Endodermal cell (in vitro differentiated cells): Measurements from ENCODE around the gene IRF2BP2. TPM values are rescaled to one million over a fixed set of nuclear protein-coding genes. Genes with fewer than 3 reads are reported as not detected.

Experiments
- DNase-seq: peaks from one replicate; pipeline ENCODE4 v3.0.0-alpha.2; 2017
- H3K27ac ChIP-seq: 2 replicates; pipeline ENCODE4 v1.5.1; 2013; ENCODE audit warnings: mild to moderate bottlenecking, low read depth, low read length, moderate library complexity
- H3K27me3 ChIP-seq: 2 replicates; pipeline ENCODE4 v1.6.1; 2013; ENCODE audit warnings: mild to moderate bottlenecking, low read length, moderate library complexity; ENCODE audit not compliant: insufficient read depth, control insufficient read depth, poor library complexity, severe bottlenecking
- H3K36me3 ChIP-seq: 2 replicates; pipeline ENCODE4 v1.7.0; 2013; ENCODE audit warnings: mild to moderate bottlenecking, low read length, moderate library complexity; ENCODE audit not compliant: control insufficient read depth, insufficient read depth
- H3K4me1 ChIP-seq: one replicate; pipeline ENCODE4 v1.7.0; 2013; ENCODE audit warnings: low read length; ENCODE audit not compliant: control insufficient read depth, insufficient read depth
- H3K4me3 ChIP-seq: 2 replicates; pipeline ENCODE4 v1.5.1; 2013; ENCODE audit warnings: mild to moderate bottlenecking, low read length, moderate library complexity
- H3K9ac ChIP-seq: 2 replicates; pipeline ENCODE4 v1.6.1; 2013; ENCODE audit warnings: mild to moderate bottlenecking, low read length, moderate library complexity; ENCODE audit not compliant: poor library complexity, severe bottlenecking; ENCODE audit errors: extremely low read depth
- H3K9me3 ChIP-seq: 2 replicates; pipeline ENCODE4 v1.6.1; 2013; ENCODE audit warnings: mild to moderate bottlenecking, low read length, moderate library complexity; ENCODE audit not compliant: control insufficient read depth
- H3K27ac Mint-ChIP-seq: 2 replicates; pipeline ENCODE4 v1.8.0; 2020; ENCODE audit warnings: mixed read lengths
- H3K27me3 Mint-ChIP-seq: 2 replicates; pipeline ENCODE4 v1.8.0; 2021; ENCODE audit warnings: mild to moderate bottlenecking, mixed read lengths; ENCODE audit not compliant: insufficient read depth
- H3K36me3 Mint-ChIP-seq: 2 replicates; pipeline ENCODE4 v1.8.0; 2020; ENCODE audit warnings: low read depth, mixed read lengths
- H3K4me1 Mint-ChIP-seq: 2 replicates; pipeline ENCODE4 v1.8.0; 2020; ENCODE audit warnings: mixed read lengths
- H3K4me3 Mint-ChIP-seq: 2 replicates; pipeline ENCODE4 v1.8.0; 2020; ENCODE audit warnings: mild to moderate bottlenecking, moderate library complexity, mixed read lengths
- H3K9me3 Mint-ChIP-seq: 2 replicates; pipeline ENCODE4 v1.8.0; 2020; ENCODE audit warnings: mild to moderate bottlenecking, mixed read lengths
- WGBS, 2 experiments: methylation state at CpG; one replicate each; pipeline versions ENCODE4 v1.1.5 to v1.1.7; 2013; ENCODE audit warnings: missing lambda C conversion rate in 2 of 2, mixed read lengths in 1 of 2; ENCODE audit not compliant: insufficient coverage in 1 of 2, insufficient read length in 1 of 2; 5-methylcytosine and 5-hydroxymethylcytosine counted together
- total RNA-seq, 2 donors: library from RNA; stranded (reverse); fragmentation: NEBNext Ultra II Directional in 1 of 2; extraction: Animal tissue kit (Norgen Biotek cat#: 25700) in 1 of 2; gene quantifications; 2 replicates in 1 of 2; 3 replicates in 1 of 2; pipeline ENCODE4 v1.2.1, GENCODE V29; 2021
- TF ChIP-seq, protein P1 (sequence below): fragments of 200-600 bp; sonication (generic); conservative IDR thresholded peaks from 2 replicates; pipeline ENCODE4 v1.5.0; 2021; ENCODE audit warnings: antibody characterized with exemption, mild to moderate bottlenecking

IRF2BP2 gene
- total RNA-seq, 2 donors from 2014 or later, result 41.6 to 45.7 TPM

DNA sequence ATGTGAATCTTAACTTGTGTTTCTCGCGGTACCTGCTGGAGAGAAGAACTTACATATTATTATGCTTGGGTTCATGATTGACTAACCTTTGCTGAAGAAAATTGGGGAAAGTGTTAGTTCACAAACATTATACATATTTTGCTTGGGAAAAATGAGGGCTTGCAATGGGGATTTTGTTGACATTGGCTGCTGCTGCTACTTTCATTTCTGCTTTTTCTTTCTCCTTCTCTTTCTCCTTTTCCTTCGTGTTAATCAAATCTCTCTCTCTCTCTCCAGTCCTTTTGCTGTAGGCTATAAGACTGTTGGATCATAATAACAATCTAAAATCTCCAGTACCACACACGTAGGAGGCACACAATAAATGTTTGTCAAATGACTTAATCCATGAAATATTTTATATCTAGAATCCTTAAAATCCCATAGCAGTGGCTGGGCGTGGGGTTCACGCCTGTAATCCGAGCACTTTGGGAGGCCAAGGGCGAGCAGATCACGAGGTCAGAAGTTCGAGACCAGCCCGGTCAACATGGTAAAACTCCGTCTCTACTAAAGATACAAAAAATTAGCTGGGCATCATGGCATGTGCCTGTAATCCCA is 23.0 kb downstream of the IRF2BP2 start:
- TF ChIP-seq, protein P1, sequence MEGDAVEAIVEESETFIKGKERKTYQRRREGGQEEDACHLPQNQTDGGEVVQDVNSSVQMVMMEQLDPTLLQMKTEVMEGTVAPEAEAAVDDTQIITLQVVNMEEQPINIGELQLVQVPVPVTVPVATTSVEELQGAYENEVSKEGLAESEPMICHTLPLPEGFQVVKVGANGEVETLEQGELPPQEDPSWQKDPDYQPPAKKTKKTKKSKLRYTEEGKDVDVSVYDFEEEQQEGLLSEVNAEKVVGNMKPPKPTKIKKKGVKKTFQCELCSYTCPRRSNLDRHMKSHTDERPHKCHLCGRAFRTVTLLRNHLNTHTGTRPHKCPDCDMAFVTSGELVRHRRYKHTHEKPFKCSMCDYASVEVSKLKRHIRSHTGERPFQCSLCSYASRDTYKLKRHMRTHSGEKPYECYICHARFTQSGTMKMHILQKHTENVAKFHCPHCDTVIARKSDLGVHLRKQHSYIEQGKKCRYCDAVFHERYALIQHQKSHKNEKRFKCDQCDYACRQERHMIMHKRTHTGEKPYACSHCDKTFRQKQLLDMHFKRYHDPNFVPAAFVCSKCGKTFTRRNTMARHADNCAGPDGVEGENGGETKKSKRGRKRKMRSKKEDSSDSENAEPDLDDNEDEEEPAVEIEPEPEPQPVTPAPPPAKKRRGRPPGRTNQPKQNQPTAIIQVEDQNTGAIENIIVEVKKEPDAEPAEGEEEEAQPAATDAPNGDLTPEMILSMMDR, result no peak
- no peaks in the 10 kb centered on the region for H3K36me3 ChIP-seq
- Mint-ChIP-seq H3K36me3 (no peaks in the 10 kb centered on the region), H3K4me1 (no peaks in the 10 kb centered on the region), H3K27me3 (peaks cover 2% of the 10 kb centered on the region), H3K27ac (no peak overlapping the region), H3K4me3 (no peak overlapping the region), H3K9me3 (no peaks in the 10 kb centered on the region)
- H3K4me3 ChIP-seq, result no peak overlapping the region
- no peaks in the 10 kb centered on the region for H3K9me3 ChIP-seq
- no peak for DNase-seq
- H3K27me3 ChIP-seq, result no peaks in the 10 kb centered on the region
- WGBS, 2 experiments, result 93 to 100% methylated on average over 3 to 12 of the region's 12 CpGs
- no peaks in the 10 kb centered on the region for H3K4me1 ChIP-seq
- no peak overlapping the region for H3K27ac ChIP-seq
- no peak overlapping the region for H3K9ac ChIP-seq

- DNase-seq, result no peak
- Mint-ChIP-seq H3K27ac (no peak overlapping the region), H3K4me3 (no peak overlapping the region), H3K36me3 (no peaks in the 10 kb centered on the region), H3K27me3 (peaks cover 2% of the 10 kb centered on the region), H3K4me1 (no peaks in the 10 kb centered on the region), H3K9me3 (no peaks in the 10 kb centered on the region)
- no peak overlapping the region for H3K27ac ChIP-seq
- H3K27me3 ChIP-seq, result no peaks in the 10 kb centered on the region
- TF ChIP-seq, protein P1, result no peak
- no peak overlapping the region for H3K4me3 ChIP-seq
- no peaks in the 10 kb centered on the region for H3K36me3 ChIP-seq
- 92 to 93% methylated on average over 5 of the region's 5 CpGs for WGBS, 2 experiments
- no peaks in the 10 kb centered on the region for H3K4me1 ChIP-seq
- no peak overlapping the region for H3K9ac ChIP-seq
- H3K9me3 ChIP-seq, result no peaks in the 10 kb centered on the region
Measured at GRCh38 chr1:234586304-234586703, 23.7 kb downstream of the IRF2BP2 start.

- Histone ChIP-seq H3K27me3 (no peaks in the 10 kb centered on the region), H3K36me3 (no peaks in the 10 kb centered on the region), H3K4me1 (no peaks in the 10 kb centered on the region), H3K9ac (no peak overlapping the region), H3K4me3 (no peak overlapping the region), H3K9me3 (no peaks in the 10 kb centered on the region), H3K27ac (no peak overlapping the region)
- no peaks in the 10 kb centered on the region for H3K9me3 Mint-ChIP-seq
- H3K4me3 Mint-ChIP-seq, result no peak overlapping the region
- no peaks in the 10 kb centered on the region for H3K4me1 Mint-ChIP-seq
- TF ChIP-seq, protein P1, result no peak
- WGBS, 2 experiments, result 88 to 93% methylated on average over 6 to 8 of the region's 8 CpGs
- H3K27ac Mint-ChIP-seq, result no peak overlapping the region
- H3K36me3 Mint-ChIP-seq, result no peaks in the 10 kb centered on the region
- no peak for DNase-seq
- peaks cover 2% of the 10 kb centered on the region for H3K27me3 Mint-ChIP-seq
Measured at GRCh38 chr1:234585330-234586055, 24.5 kb downstream of the IRF2BP2 start.
